Neural cell (in vitro differentiated cells): ENCODE data around the gene ZDHHC7.

Source experiments
- CTCF ChIP-seq: fragments of 450-650 bp; IDR thresholded peaks from 2 replicates; pipeline ENCODE4 v1.5.1; 2014; ENCODE audit warnings: antibody characterized with exemption, mild to moderate bottlenecking, moderate library complexity; ENCODE audit not compliant: poor library complexity, severe bottlenecking
- MXI1 ChIP-seq: fragments of 450-650 bp; conservative IDR thresholded peaks from 2 replicates; pipeline ENCODE4 v1.6.1; 2014; ENCODE audit warnings: antibody characterized with exemption, mild to moderate bottlenecking; ENCODE audit not compliant: poor library complexity, severe bottlenecking
- RAD21 ChIP-seq: fragments of 450-650 bp; conservative IDR thresholded peaks from 2 replicates; pipeline ENCODE4 v1.6.1; 2014; ENCODE audit warnings: antibody characterized with exemption, mild to moderate bottlenecking, moderate library complexity
- TAF1 ChIP-seq: IDR thresholded peaks from 2 replicates; pipeline ENCODE4 v1.6.1; 2012; ENCODE audit warnings: low read depth
- TF ChIP-seq, protein P1 (sequence below): IDR thresholded peaks from 2 replicates; pipeline ENCODE4 v1.6.1; 2012; ENCODE audit warnings: borderline replicate concordance

DNA sequence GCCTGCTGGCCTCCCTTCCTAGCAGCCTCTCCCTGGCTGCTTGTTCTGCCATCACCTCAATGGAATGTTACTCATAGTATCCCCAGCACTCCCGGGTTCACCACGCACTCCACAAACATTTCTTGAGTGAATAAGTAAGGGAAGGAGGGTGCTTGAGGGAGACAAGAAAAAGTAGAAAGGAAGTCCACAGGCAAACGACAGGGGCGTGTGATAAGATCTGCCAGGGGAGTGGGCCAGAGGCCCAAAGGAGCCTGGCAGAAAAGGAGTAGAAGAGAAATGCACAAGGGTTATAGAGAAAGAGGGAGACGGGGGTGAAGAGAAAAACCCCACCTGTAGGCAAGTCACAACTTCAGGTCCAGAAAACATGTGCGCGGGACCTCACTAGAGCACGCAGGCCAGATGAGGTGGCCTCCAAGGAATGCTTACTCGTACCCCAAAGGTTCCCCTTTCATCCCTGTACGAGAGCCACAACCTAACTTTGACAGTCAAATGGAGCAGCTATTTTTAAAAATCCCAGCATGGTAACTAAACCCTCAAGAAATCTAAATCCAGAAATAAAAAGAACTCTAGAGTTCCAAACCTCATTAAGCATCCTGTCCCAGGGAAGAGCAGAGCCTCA lies 6.6 kb downstream of the ZDHHC7 start:
- TF ChIP-seq CTCF, result no peak
- TF ChIP-seq TAF1, result no peak
- TF ChIP-seq, protein P1, sequence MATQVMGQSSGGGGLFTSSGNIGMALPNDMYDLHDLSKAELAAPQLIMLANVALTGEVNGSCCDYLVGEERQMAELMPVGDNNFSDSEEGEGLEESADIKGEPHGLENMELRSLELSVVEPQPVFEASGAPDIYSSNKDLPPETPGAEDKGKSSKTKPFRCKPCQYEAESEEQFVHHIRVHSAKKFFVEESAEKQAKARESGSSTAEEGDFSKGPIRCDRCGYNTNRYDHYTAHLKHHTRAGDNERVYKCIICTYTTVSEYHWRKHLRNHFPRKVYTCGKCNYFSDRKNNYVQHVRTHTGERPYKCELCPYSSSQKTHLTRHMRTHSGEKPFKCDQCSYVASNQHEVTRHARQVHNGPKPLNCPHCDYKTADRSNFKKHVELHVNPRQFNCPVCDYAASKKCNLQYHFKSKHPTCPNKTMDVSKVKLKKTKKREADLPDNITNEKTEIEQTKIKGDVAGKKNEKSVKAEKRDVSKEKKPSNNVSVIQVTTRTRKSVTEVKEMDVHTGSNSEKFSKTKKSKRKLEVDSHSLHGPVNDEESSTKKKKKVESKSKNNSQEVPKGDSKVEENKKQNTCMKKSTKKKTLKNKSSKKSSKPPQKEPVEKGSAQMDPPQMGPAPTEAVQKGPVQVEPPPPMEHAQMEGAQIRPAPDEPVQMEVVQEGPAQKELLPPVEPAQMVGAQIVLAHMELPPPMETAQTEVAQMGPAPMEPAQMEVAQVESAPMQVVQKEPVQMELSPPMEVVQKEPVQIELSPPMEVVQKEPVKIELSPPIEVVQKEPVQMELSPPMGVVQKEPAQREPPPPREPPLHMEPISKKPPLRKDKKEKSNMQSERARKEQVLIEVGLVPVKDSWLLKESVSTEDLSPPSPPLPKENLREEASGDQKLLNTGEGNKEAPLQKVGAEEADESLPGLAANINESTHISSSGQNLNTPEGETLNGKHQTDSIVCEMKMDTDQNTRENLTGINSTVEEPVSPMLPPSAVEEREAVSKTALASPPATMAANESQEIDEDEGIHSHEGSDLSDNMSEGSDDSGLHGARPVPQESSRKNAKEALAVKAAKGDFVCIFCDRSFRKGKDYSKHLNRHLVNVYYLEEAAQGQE, result no peak
- TF ChIP-seq RAD21, result no peak
- TF ChIP-seq MXI1, result no peak
